ENCODE data around the gene SINHCAF.

GRCh38 chr12:31248815-31249214 is 77.1 kb downstream of the SINHCAF start:
- TF ChIP-seq, protein P1, sequence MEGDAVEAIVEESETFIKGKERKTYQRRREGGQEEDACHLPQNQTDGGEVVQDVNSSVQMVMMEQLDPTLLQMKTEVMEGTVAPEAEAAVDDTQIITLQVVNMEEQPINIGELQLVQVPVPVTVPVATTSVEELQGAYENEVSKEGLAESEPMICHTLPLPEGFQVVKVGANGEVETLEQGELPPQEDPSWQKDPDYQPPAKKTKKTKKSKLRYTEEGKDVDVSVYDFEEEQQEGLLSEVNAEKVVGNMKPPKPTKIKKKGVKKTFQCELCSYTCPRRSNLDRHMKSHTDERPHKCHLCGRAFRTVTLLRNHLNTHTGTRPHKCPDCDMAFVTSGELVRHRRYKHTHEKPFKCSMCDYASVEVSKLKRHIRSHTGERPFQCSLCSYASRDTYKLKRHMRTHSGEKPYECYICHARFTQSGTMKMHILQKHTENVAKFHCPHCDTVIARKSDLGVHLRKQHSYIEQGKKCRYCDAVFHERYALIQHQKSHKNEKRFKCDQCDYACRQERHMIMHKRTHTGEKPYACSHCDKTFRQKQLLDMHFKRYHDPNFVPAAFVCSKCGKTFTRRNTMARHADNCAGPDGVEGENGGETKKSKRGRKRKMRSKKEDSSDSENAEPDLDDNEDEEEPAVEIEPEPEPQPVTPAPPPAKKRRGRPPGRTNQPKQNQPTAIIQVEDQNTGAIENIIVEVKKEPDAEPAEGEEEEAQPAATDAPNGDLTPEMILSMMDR (conservative IDR thresholded peaks at IDR 0.05 in 1 of 2, IDR thresholded peaks at IDR 0.05 in 1 of 2; ENCODE audit: low read depth in 1 of 2, low read length in 2 of 2) = no peak
- TF ChIP-seq EZH2 (IDR thresholded peaks at IDR 0.05; ENCODE audit: low read length, missing control alignments) = no peak
